ENCODE measurements around the gene IQGAP1.

The IQGAP1 gene

DNA sequence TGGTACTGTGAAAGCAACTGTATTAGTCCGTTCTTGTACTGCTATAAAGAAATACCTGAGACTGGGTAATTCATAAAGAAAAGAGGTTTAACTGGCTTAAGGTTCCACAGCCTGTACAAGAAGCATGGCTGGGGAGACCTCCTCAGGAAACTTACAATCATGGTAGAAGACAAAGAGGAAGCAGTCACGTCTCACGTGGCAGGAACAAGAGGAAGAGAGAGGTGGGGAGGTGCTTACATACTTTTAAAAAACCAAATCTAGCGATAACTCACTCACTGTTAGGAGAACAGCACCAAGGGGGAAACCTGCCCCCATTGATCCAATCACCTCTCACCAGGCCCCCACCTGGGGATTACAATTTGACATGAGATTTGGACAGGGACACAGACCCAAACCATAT lies 48.9 kb downstream of the IQGAP1 start:
- peaks cover 20% of the 10 kb centered on the region for H3K36me3 ChIP-seq (ENCODE audit: control insufficient read depth, insufficient read depth, low read length)
- H3K27me3 ChIP-seq (ENCODE audit: control insufficient read depth, insufficient read depth, low read length) = no peaks in the 10 kb centered on the region
- no peak overlapping the region for H3K4me3 ChIP-seq (ENCODE audit: low read length)
- no peaks in the 10 kb centered on the region for H3K4me1 ChIP-seq (ENCODE audit: control insufficient read depth, insufficient read depth, low read length)
- H3K27ac ChIP-seq (ENCODE audit: low read depth, low read length) = no peak overlapping the region
- H3K9ac ChIP-seq (ENCODE audit: low read length) = no peak overlapping the region

GRCh38 chr15:90437516-90437915 lies 49.5 kb downstream of the IQGAP1 start:
- no peak overlapping the region for H3K27ac ChIP-seq (ENCODE audit: low read depth, low read length)

DNA sequence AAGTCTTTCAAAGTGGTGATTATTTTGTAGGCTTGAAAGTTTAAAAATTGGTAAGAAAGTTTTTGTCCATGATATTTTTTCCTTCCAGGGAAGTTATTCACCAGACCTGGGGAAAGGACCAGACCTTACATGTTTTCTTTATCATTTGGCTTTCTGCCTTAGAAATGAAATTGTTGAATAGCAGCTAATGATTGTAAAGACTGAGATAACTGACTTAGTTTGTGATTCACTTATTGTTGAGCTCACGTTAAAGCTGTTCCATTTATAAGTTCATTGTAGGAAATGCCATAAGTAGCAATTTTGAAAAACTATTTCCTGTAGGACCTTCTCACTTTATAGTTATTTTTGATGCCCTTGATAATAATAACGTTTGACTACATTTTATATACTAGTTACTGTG lies 51.9 kb downstream of the IQGAP1 start:
- H3K4me1 ChIP-seq (ENCODE audit: control insufficient read depth, insufficient read depth, low read length) = no peaks in the 10 kb centered on the region
- H3K9ac ChIP-seq (ENCODE audit: low read length) = no peak overlapping the region
- H3K27me3 ChIP-seq (ENCODE audit: control insufficient read depth, insufficient read depth, low read length) = no peaks in the 10 kb centered on the region
- H3K27ac ChIP-seq (ENCODE audit: low read depth, low read length) = no peak overlapping the region
- H3K4me3 ChIP-seq (ENCODE audit: low read length) = no peak overlapping the region
- H3K36me3 ChIP-seq (ENCODE audit: control insufficient read depth, insufficient read depth, low read length) = peaks cover 21% of the 10 kb centered on the region

More at GRCh38 chr15:90437516-90437915, 49.5 kb downstream of the IQGAP1 start:
- H3K27me3 ChIP-seq (ENCODE audit: control insufficient read depth, insufficient read depth, low read length) = no peaks in the 10 kb centered on the region
- no peak overlapping the region for H3K9ac ChIP-seq (ENCODE audit: low read length)
- H3K36me3 ChIP-seq (ENCODE audit: control insufficient read depth, insufficient read depth, low read length) = peaks cover 20% of the 10 kb centered on the region
- H3K4me1 ChIP-seq (ENCODE audit: control insufficient read depth, insufficient read depth, low read length) = no peaks in the 10 kb centered on the region
- H3K4me3 ChIP-seq (ENCODE audit: low read length) = no peak overlapping the region

- no peaks in the 10 kb centered on the region for H3K4me1 ChIP-seq (ENCODE audit: control insufficient read depth, insufficient read depth, low read length)
- no peak overlapping the region for H3K9ac ChIP-seq (ENCODE audit: low read length)
- H3K27me3 ChIP-seq (ENCODE audit: control insufficient read depth, insufficient read depth, low read length) = no peaks in the 10 kb centered on the region
- no peak overlapping the region for H3K27ac ChIP-seq (ENCODE audit: low read depth, low read length)
- H3K36me3 ChIP-seq (ENCODE audit: control insufficient read depth, insufficient read depth, low read length) = peaks cover 19% of the 10 kb centered on the region
- H3K4me3 ChIP-seq (ENCODE audit: low read length) = no peak overlapping the region
Observed at GRCh38 chr15:90441027-90441426, 53.0 kb downstream of the IQGAP1 start.

DNA sequence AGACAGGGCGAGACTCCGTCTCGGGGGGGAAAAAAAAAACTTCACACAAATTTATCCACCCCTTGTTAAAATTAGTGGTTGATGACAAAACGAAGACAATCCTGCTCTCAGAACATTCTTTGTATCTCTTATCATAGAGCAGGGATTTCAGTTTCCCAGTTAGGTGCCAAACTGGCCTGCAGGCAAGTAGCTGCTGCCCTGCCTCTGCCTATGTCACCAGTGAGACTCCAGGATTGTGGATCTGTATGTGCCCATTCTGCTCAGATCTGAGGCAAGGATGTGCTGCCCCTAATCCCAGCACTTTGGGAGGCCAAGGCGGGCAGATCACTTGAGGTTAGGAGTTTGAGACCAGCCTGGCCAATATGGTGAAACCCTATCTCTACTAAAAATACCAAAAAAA lies 54.4 kb downstream of the IQGAP1 start:
- no peaks in the 10 kb centered on the region for H3K4me1 ChIP-seq (ENCODE audit: control insufficient read depth, insufficient read depth, low read length)
- H3K36me3 ChIP-seq (ENCODE audit: control insufficient read depth, insufficient read depth, low read length) = peaks cover 19% of the 10 kb centered on the region
- H3K9ac ChIP-seq (ENCODE audit: low read length) = no peak overlapping the region
- no peak overlapping the region for H3K4me3 ChIP-seq (ENCODE audit: low read length)
- no peaks in the 10 kb centered on the region for H3K27me3 ChIP-seq (ENCODE audit: control insufficient read depth, insufficient read depth, low read length)
- no peak overlapping the region for H3K27ac ChIP-seq (ENCODE audit: low read depth, low read length)

DNA sequence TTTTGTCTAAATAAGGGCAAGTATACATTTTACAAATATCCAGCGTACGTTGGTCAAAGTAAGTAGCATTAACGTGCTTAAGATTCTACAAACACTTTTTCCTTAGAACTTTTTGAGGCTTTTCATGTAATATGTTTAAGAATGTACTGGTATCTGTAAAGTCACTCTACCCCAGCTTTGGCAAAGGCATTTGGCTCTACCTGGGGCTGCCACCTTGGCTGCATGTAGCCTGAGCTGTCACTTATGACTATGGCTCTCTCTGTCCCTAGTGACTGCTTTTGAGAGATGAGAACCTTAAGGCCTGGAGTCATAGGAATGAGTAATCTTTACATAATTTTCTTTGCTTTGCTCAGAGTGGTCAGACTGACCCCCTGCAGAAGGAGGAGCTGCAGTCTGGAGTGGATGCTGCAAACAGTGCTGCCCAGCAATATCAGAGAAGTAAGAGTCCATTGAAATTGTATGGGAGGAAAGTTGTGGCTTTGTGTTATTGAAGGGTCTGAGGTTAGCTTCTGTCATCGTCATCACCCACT lies 61.2 kb downstream of the IQGAP1 start:
- H3K9ac ChIP-seq (ENCODE audit: low read length) = no peak overlapping the region
- no peaks in the 10 kb centered on the region for H3K4me1 ChIP-seq (ENCODE audit: control insufficient read depth, insufficient read depth, low read length)
- no peak overlapping the region for H3K4me3 ChIP-seq (ENCODE audit: low read length)
- H3K27me3 ChIP-seq (ENCODE audit: control insufficient read depth, insufficient read depth, low read length) = no peaks in the 10 kb centered on the region
- peaks cover 37% of the 10 kb centered on the region for H3K36me3 ChIP-seq (ENCODE audit: control insufficient read depth, insufficient read depth, low read length)
- H3K27ac ChIP-seq (ENCODE audit: low read depth, low read length) = no peak overlapping the region

- no peaks in the 10 kb centered on the region for H3K27me3 ChIP-seq (ENCODE audit: control insufficient read depth, insufficient read depth, low read length)
Observed at GRCh38 chr15:90451053-90451850, 63.2 kb downstream of the IQGAP1 start.

DNA sequence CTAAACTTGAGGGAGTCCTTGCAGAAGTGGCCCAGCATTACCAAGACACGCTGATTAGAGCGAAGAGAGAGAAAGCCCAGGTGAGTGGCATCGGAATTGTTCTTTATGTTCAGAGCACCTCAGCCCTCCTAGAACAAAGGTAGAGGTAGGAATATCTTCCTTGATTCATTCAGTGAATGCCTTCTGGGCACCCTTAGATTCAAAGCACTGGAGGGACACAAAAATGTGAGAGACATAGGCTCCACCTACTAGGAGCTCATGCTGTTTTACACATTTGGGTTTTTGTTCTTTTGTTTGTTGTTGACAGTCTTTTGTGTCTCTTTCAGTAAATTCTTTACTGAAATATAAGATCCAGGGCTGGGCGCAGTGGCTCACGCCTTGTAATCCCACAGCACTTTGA lies 68.2 kb downstream of the IQGAP1 start:
- Histone ChIP-seq H3K36me3 (ENCODE audit: control insufficient read depth, insufficient read depth, low read length) (peaks cover 41% of the 10 kb centered on the region), H3K9ac (ENCODE audit: low read length) (no peak overlapping the region), H3K27me3 (ENCODE audit: control insufficient read depth, insufficient read depth, low read length) (no peaks in the 10 kb centered on the region), H3K4me1 (ENCODE audit: control insufficient read depth, insufficient read depth, low read length) (no peaks in the 10 kb centered on the region), H3K27ac (ENCODE audit: low read depth, low read length) (no peak overlapping the region), H3K4me3 (ENCODE audit: low read length) (no peak overlapping the region)

More at GRCh38 chr15:90451053-90451850, 63.2 kb downstream of the IQGAP1 start:
- no peaks in the 10 kb centered on the region for H3K4me1 ChIP-seq (ENCODE audit: control insufficient read depth, insufficient read depth, low read length)
- no peak overlapping the region for H3K9ac ChIP-seq (ENCODE audit: low read length)
- no peak overlapping the region for H3K27ac ChIP-seq (ENCODE audit: low read depth, low read length)
- H3K4me3 ChIP-seq (ENCODE audit: low read length) = no peak overlapping the region
- H3K36me3 ChIP-seq (ENCODE audit: control insufficient read depth, insufficient read depth, low read length) = peaks cover 44% of the 10 kb centered on the region

GRCh38 chr15:90458061-90458460 lies 70.0 kb downstream of the IQGAP1 start:
- H3K4me1 ChIP-seq (ENCODE audit: control insufficient read depth, insufficient read depth, low read length) = peaks cover 2% of the 10 kb centered on the region
- H3K36me3 ChIP-seq (ENCODE audit: control insufficient read depth, insufficient read depth, low read length) = peaks cover 28% of the 10 kb centered on the region
- no peak overlapping the region for H3K27ac ChIP-seq (ENCODE audit: low read depth, low read length)
- H3K4me3 ChIP-seq (ENCODE audit: low read length) = no peak overlapping the region
- no peaks in the 10 kb centered on the region for H3K27me3 ChIP-seq (ENCODE audit: control insufficient read depth, insufficient read depth, low read length)
- H3K9ac ChIP-seq (ENCODE audit: low read length) = no peak overlapping the region

- Histone ChIP-seq H3K27ac (ENCODE audit: low read depth, low read length) (no peak overlapping the region), H3K36me3 (ENCODE audit: control insufficient read depth, insufficient read depth, low read length) (peaks cover 19% of the 10 kb centered on the region), H3K4me3 (ENCODE audit: low read length) (no peak overlapping the region), H3K9ac (ENCODE audit: low read length) (no peak overlapping the region), H3K27me3 (ENCODE audit: control insufficient read depth, insufficient read depth, low read length) (no peaks in the 10 kb centered on the region), H3K4me1 (ENCODE audit: control insufficient read depth, insufficient read depth, low read length) (peaks cover 6% of the 10 kb centered on the region)
Observed at GRCh38 chr15:90459368-90459767, 71.3 kb downstream of the IQGAP1 start.

DNA sequence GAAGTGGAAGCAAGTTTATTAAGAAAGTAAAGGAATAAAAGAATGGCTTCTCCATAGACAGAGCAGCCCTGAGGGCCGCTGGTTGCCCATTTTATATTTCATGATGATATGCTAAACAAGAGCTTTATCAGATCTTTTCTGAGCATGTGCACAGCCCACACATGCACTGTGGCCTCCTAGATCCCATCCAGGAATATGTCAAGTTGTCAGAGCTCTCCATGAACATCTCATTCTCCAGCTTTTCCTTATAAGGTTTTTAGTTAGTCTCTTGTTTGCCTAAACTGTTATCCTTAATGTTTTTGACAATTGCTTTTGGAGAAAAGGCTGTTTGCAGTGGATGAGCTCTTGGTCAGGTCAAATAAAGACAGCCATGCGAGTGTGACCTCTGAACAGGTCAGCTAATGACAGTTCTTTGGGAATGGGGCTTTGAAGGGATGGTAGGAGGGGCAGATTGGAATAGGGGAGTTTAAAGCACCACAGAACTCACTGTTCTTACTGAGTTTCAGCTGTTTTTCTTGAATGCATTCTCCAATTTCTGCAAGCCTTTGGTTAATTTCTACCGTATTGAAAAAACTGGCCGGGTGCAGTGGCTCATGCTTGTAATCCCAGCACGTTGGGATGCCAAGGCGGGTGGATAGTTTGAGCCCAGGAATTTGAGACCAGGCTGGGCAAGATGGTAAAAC lies 72.2 kb downstream of the IQGAP1 start:
- Histone ChIP-seq H3K4me3 (ENCODE audit: low read length) (no peak overlapping the region), H3K36me3 (ENCODE audit: control insufficient read depth, insufficient read depth, low read length) (peaks cover 15% of the 10 kb centered on the region), H3K9ac (ENCODE audit: low read length) (no peak overlapping the region), H3K27ac (ENCODE audit: low read depth, low read length) (no peak overlapping the region), H3K4me1 (ENCODE audit: control insufficient read depth, insufficient read depth, low read length) (peaks cover 8% of the 10 kb centered on the region), H3K27me3 (ENCODE audit: control insufficient read depth, insufficient read depth, low read length) (no peaks in the 10 kb centered on the region)

GRCh38 chr15:90463381-90463780 lies 75.3 kb downstream of the IQGAP1 start:
- H3K4me3 ChIP-seq (ENCODE audit: low read length) = no peak overlapping the region
- H3K9ac ChIP-seq (ENCODE audit: low read length) = no peak overlapping the region

More at GRCh38 chr15:90463381-90463780, 75.3 kb downstream of the IQGAP1 start:
- Histone ChIP-seq H3K27ac (ENCODE audit: low read depth, low read length) (peak overlapping the region; percentile 27), H3K27me3 (ENCODE audit: control insufficient read depth, insufficient read depth, low read length) (no peaks in the 10 kb centered on the region), H3K36me3 (ENCODE audit: control insufficient read depth, insufficient read depth, low read length) (peaks cover 21% of the 10 kb centered on the region), H3K4me1 (ENCODE audit: control insufficient read depth, insufficient read depth, low read length) (peaks cover 11% of the 10 kb centered on the region)
